Gastroesophageal sphincter (tissue), 3 donors: ENCODE results near the gene TNFAIP2.

Source experiments
- CTCF ChIP-seq, 4 experiments: fragments of 200-600 bp in 2 of 4; fragments of 450-650 bp in 2 of 4; sonication (generic) in 1 of 4; IDR thresholded peaks; one replicate each; pipeline ENCODE4 v1.5.1; 2017 to 2019; ENCODE audit warnings: antibody characterized with exemption in 4 of 4, mild to moderate bottlenecking in 2 of 4, moderate library complexity in 2 of 4
- POLR2A ChIP-seq, 2 donors: fragments of 450-650 bp; IDR thresholded peaks; one replicate each; pipeline ENCODE4 v1.6.1; 2017; ENCODE audit warnings: antibody characterized with exemption in 2 of 2, mild to moderate bottlenecking in 2 of 2, moderate library complexity in 1 of 2
- POLR2AphosphoS5 ChIP-seq: sonication (generic); formaldehyde crosslinking; IDR thresholded peaks from one replicate; pipeline ENCODE4 v1.6.1; 2017; ENCODE audit warnings: antibody characterized with exemption

GRCh38 chr14:103155826-103156394, 32.6 kb downstream of the TNFAIP2 start:
- TF ChIP-seq CTCF (IDR thresholded peaks at IDR 0.05) = no peak
- TF ChIP-seq POLR2A (IDR thresholded peaks at IDR 0.05) = no peak
- TF ChIP-seq POLR2AphosphoS5 = no peak
